ENCODE measurements around the gene ERC2. TPM values are rescaled to one million over a fixed set of nuclear protein-coding genes. Genes with fewer than 3 reads are reported as not detected.

The ERC2 gene
- total RNA-seq, 1 donor from 2014 or later: 0.99 TPM

DNA sequence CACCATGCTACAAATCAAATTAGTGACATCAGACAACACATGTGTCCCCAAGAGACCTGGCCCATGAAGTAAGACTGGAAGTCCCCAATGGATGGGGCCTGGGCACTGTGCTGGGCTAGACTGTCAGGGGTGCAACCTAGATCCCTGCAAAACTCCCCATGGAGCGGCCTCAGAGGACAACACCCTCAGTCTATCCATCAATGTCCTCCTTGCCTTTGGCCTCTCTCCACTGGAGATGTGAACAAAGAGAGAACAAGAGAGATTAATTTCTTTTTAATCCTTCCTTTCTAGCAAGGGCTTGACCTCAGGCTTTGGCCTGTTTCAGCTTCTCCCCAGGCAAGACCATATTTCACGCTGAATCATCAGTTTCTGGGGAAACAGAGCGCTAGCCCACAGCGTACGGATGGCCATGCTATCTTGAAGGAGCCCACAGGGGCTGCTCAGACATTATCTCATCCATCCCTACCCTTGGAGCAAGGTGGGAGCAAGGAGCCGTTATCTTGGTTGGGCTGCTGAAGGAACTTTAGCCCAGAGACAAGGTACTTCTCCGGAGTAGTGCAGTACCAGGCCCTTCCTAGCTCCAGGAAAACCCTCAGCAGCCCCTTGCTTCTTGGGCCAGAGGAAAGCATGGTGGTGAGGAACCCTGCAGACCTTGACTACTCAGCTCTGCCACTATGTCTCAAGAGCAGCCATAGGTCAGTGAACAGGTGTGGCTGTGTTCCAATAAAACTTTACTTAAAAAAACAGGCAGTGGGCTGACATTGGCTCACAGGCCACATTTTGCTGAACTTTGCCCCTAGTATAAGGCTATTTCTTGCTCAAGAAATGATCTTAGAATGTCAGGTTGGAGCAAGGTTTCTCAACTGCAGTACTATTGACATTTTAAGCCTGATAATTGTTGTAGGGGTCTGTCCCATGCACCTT, 908.5 kb downstream of the ERC2 start:
- peaks cover 19% of the 10 kb centered on the region for H3K4me1 ChIP-seq
- H3K36me3 ChIP-seq: no peaks in the 10 kb centered on the region
- no peak for DNase-seq
- H3K27me3 ChIP-seq (ENCODE audit: low read depth): no peaks in the 10 kb centered on the region
- no peak overlapping the region for H3K27ac ChIP-seq (replicated peaks)
- no peak overlapping the region for H3K4me3 ChIP-seq
- intact Hi-C loops (cut with micrococcal nuclease): no loop called here
- TF ChIP-seq CTCF (IDR thresholded peaks at IDR 0.05; ENCODE audit: borderline replicate concordance): no peak
- H3K9me3 ChIP-seq (replicated peaks): no peaks in the 10 kb centered on the region

DNA sequence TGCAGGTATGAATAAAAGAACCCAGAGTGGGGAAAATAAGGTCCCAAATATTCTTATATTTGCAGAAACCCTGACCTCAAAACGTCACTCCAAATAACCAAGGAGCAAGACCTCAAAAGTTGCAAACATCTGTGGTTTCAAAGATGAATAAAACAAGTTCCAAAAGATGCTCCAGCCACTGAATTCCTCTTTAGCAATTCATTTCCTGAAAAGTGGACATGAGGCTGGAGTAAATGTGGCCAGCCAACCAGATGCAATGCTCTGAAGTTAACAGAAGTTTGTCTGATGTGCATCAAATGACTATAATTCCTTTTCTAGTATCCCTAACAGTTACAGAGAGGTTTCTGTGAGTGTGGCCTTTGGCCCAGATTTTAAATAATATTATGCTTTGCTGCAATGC, 910.0 kb downstream of the ERC2 start:
- Histone ChIP-seq H3K4me1 (peaks cover 19% of the 10 kb centered on the region), H3K27me3 (ENCODE audit: low read depth) (no peaks in the 10 kb centered on the region), H3K27ac (replicated peaks) (no peak overlapping the region), H3K9me3 (replicated peaks) (no peaks in the 10 kb centered on the region), H3K36me3 (no peaks in the 10 kb centered on the region), H3K4me3 (no peak overlapping the region)
- no peak for DNase-seq
- intact Hi-C loops (cut with micrococcal nuclease): no loop called here
- TF ChIP-seq CTCF (IDR thresholded peaks at IDR 0.05; ENCODE audit: borderline replicate concordance): no peak

- H3K9me3 ChIP-seq (replicated peaks): no peaks in the 10 kb centered on the region
- no peak for TF ChIP-seq CTCF (IDR thresholded peaks at IDR 0.05; ENCODE audit: borderline replicate concordance)
- no peaks in the 10 kb centered on the region for H3K36me3 ChIP-seq
- peaks cover 19% of the 10 kb centered on the region for H3K4me1 ChIP-seq
- intact Hi-C loops (cut with micrococcal nuclease): no loop called here
- no peaks in the 10 kb centered on the region for H3K27me3 ChIP-seq (ENCODE audit: low read depth)
- H3K4me3 ChIP-seq: no peak overlapping the region
- no peak overlapping the region for H3K27ac ChIP-seq (replicated peaks)
- DNase-seq: no peak
Observed at GRCh38 chr3:55557549-55557948, 910.7 kb downstream of the ERC2 start.

- no peak for DNase-seq
- no peak for TF ChIP-seq CTCF (IDR thresholded peaks at IDR 0.05; ENCODE audit: borderline replicate concordance)
- no peaks in the 10 kb centered on the region for H3K9me3 ChIP-seq (replicated peaks)
- H3K27ac ChIP-seq (replicated peaks): no peak overlapping the region
- no peaks in the 10 kb centered on the region for H3K36me3 ChIP-seq
- intact Hi-C loops (cut with micrococcal nuclease): no loop called here
- H3K4me1 ChIP-seq: peaks cover 19% of the 10 kb centered on the region
- no peaks in the 10 kb centered on the region for H3K27me3 ChIP-seq (ENCODE audit: low read depth)
- H3K4me3 ChIP-seq: no peak overlapping the region
Observed at GRCh38 chr3:55556619-55557537, 911.4 kb downstream of the ERC2 start.

- Histone ChIP-seq H3K36me3 (no peaks in the 10 kb centered on the region), H3K27me3 (ENCODE audit: low read depth) (no peaks in the 10 kb centered on the region), H3K9me3 (replicated peaks) (no peaks in the 10 kb centered on the region), H3K27ac (replicated peaks) (no peak overlapping the region), H3K4me1 (peaks cover 19% of the 10 kb centered on the region), H3K4me3 (no peak overlapping the region)
- no peak for TF ChIP-seq CTCF (IDR thresholded peaks at IDR 0.05; ENCODE audit: borderline replicate concordance)
- intact Hi-C loops (cut with micrococcal nuclease): no loop called here
- DNase-seq: no peak
Observed at GRCh38 chr3:55555873-55556618, 912.2 kb downstream of the ERC2 start.
